ENCODE results near the gene CRLF1. TPM values are rescaled to one million over a fixed set of nuclear protein-coding genes. Genes with fewer than 3 reads are reported as not detected.

CRLF1 gene
- total RNA-seq, 1 donor from 2014 or later: 35.7 TPM

GRCh38 chr19:18577365-18577914, 29.2 kb downstream of the CRLF1 start:
- intact Hi-C loops (cut with DNase I): no loop called here
- ATAC-seq: no peak

GRCh38 chr19:18576383-18576782, 30.2 kb downstream of the CRLF1 start:
- DNase-seq (ENCODE audit: missing footprints) (no peak), ATAC-seq (no peak)
- intact Hi-C loops (cut with DNase I): no loop called here

More at GRCh38 chr19:18577365-18577914, 29.2 kb downstream of the CRLF1 start:
- DNase-seq (ENCODE audit: missing footprints): no peak

- DNase-seq (ENCODE audit: missing footprints): no peak
- intact Hi-C loops (cut with DNase I): loop anchor here (5.0 kb wide), 2 partner anchors 52 to 112 kb away; partner anchors contain the start of gene ELL
- no peak for ATAC-seq
Observed at GRCh38 chr19:18574691-18575291, 31.8 kb downstream of the CRLF1 start.

- peak; percentile 98 for DNase-seq (ENCODE audit: missing footprints)
- intact Hi-C loops (cut with DNase I): loop anchor here (1.0 to 5.0 kb wide), 3 partner anchors 49 to 348 kb away; partner anchors contain the start of genes COPE, DDX49 and ELL
- ATAC-seq: peak; percentile 96
Observed at GRCh38 chr19:18571564-18572344, 34.8 kb downstream of the CRLF1 start, which contains the start of gene UBA52. Gene UBA52 (plus strand): TSS chr19:18571857. CDS start chr19:18573301, 1,444 bp downstream.

GRCh38 chr19:18568367-18568766, 38.2 kb downstream of the CRLF1 start:
- ATAC-seq: no peak
- intact Hi-C loops (cut with DNase I): no loop called here

GRCh38 chr19:18566953-18567352, 39.6 kb downstream of the CRLF1 start:
- DNase-seq (ENCODE audit: missing footprints) (no peak), ATAC-seq (no peak)
- intact Hi-C loops (cut with DNase I): no loop called here

More at GRCh38 chr19:18568367-18568766, 38.2 kb downstream of the CRLF1 start:
- no peak for DNase-seq (ENCODE audit: missing footprints)

GRCh38 chr19:18562086-18562485, 44.5 kb downstream of the CRLF1 start:
- ATAC-seq (peak; percentile 17), DNase-seq (ENCODE audit: missing footprints) (no peak)
- intact Hi-C loops (cut with DNase I): no loop called here

- DNase-seq (ENCODE audit: missing footprints) (no peak), ATAC-seq (no peak)
- intact Hi-C loops (cut with DNase I): loop anchor here (5.0 kb wide), 1 partner anchor 37 kb away; the partner anchor contains the start of gene ELL
Observed at GRCh38 chr19:18559685-18560084, 46.9 kb downstream of the CRLF1 start.

GRCh38 chr19:18558604-18559003, 48.0 kb downstream of the CRLF1 start:
- no peak for ATAC-seq
- no peak for DNase-seq (ENCODE audit: missing footprints)
- intact Hi-C loops (cut with DNase I): loop anchor here (5.0 kb wide), 1 partner anchor 36 kb away; the partner anchor contains the start of gene ELL

GRCh38 chr19:18558202-18558555, 48.4 kb downstream of the CRLF1 start:
- DNase-seq (ENCODE audit: missing footprints) (no peak), ATAC-seq (no peak)
- intact Hi-C loops (cut with DNase I): loop anchor here (5.0 kb wide), 1 partner anchor 36 kb away; the partner anchor contains the start of gene ELL

- peak; percentile 98 for ATAC-seq
- intact Hi-C loops (cut with DNase I): loop anchor here (5.0 kb wide), 1 partner anchor 35 kb away; the partner anchor contains the start of gene ELL
- DNase-seq (ENCODE audit: missing footprints): peak; percentile 99
Observed at GRCh38 chr19:18557411-18558201, 49.0 kb downstream of the CRLF1 start, which contains the start of gene KXD1. Gene KXD1 (plus strand): TSS chr19:18557870. CDS start chr19:18562057, 4,187 bp downstream.

- DNase-seq (ENCODE audit: missing footprints) (no peak), ATAC-seq (no peak)
- intact Hi-C loops (cut with DNase I): no loop called here
Observed at GRCh38 chr19:18551631-18552030, 55.0 kb downstream of the CRLF1 start.

GRCh38 chr19:18543814-18544475, 62.7 kb downstream of the CRLF1 start:
- peak; percentile 45 for ATAC-seq
- no peak for DNase-seq (ENCODE audit: missing footprints)
- intact Hi-C loops (cut with DNase I): no loop called here

Other genes with a start within 250 kb of the CRLF1 start
- 0.46 TPM for gene GDF15, start 220.6 kb downstream of the CRLF1 start, total RNA-seq
- gene LRRC25, start 209.2 kb downstream of the CRLF1 start, total RNA-seq: 5.0 TPM
- gene SSBP4, start 187.4 kb downstream of the CRLF1 start, total RNA-seq: 36.2 TPM
- gene ISYNA1, start 168.7 kb downstream of the CRLF1 start, total RNA-seq: 26.0 TPM
- 8.4 TPM for gene ELL, start 84.7 kb downstream of the CRLF1 start, total RNA-seq
- 181 TPM for gene FKBP8, start 63.2 kb downstream of the CRLF1 start, total RNA-seq
- 50.3 TPM for gene KXD1, start 48.9 kb downstream of the CRLF1 start, total RNA-seq
- 737 TPM for gene UBA52, start 34.9 kb downstream of the CRLF1 start, total RNA-seq
- 79.3 TPM for gene REX1BD, start 18.0 kb downstream of the CRLF1 start, total RNA-seq
- gene TMEM59L, start 6.1 kb upstream of the CRLF1 start, total RNA-seq: 2.8 TPM
- gene KLHL26, start 30.2 kb upstream of the CRLF1 start, total RNA-seq: 6.6 TPM
- gene CRTC1, start 76.9 kb upstream of the CRLF1 start, total RNA-seq: 10.3 TPM
- gene COMP, start 184.5 kb upstream of the CRLF1 start, total RNA-seq: not detected
- gene UPF1, start 225.2 kb upstream of the CRLF1 start, total RNA-seq: 37.0 TPM

Measured in Right ventricle myocardium inferior (tissue), 1 donor.